ENCODE measurements around the gene NPC1.

GRCh38 chr18:23575309-23575651, 11.0 kb downstream of the NPC1 start:
- TF ChIP-seq CTCF (IDR thresholded peaks at IDR 0.05; ENCODE audit: low read depth, low read length) (no peak), POLR2A (IDR thresholded peaks at IDR 0.05; ENCODE audit: extremely low read depth, insufficient read length) (no peak), MAX (IDR thresholded peaks at IDR 0.05; ENCODE audit: low read depth, low read length) (no peak), MYC (IDR thresholded peaks at IDR 0.05; ENCODE audit: low read depth, low read length) (no peak)
